Body of pancreas (tissue), 4 donors: Measurements from ENCODE around the gene FAM193B. TPM values are rescaled to one million over a fixed set of nuclear protein-coding genes. Genes with fewer than 3 reads are reported as not detected.

ENCODE experiments used
- ATAC-seq: fragments of 150-250 bp; one replicate; pipeline ENCODE4 v1.9.1; 2016
- DNase-seq, 4 donors: peaks; one replicate each; pipeline ENCODE4 v3.0.0-alpha.2; 2019
- H3K27ac ChIP-seq, 4 donors: fragments of 200-600 bp; sonication (generic); 1 replicate in 3 of 4; 2 replicates in 1 of 4; pipeline versions ENCODE4 v1.5.1 to v1.6.1; 2016 to 2019; ENCODE audit warnings: mild to moderate bottlenecking in 1 of 4, mixed read lengths in 1 of 4, moderate library complexity in 1 of 4
- H3K27me3 ChIP-seq, 2 donors: fragments of 200-600 bp; sonication (generic); one replicate each; pipeline ENCODE4 v1.6.0; 2016; ENCODE audit warnings: mild to moderate bottlenecking in 1 of 2
- H3K36me3 ChIP-seq, 2 donors: fragments of 200-600 bp; sonication (generic); replicated peaks in 1 of 2; 2 replicates each; pipeline ENCODE4 v1.5.1; 2016; ENCODE audit warnings: low read depth in 2 of 2; ENCODE audit not compliant: insufficient read depth in 1 of 2
- H3K4me1 ChIP-seq: fragments of 200-600 bp; sonication (generic); one replicate; pipeline ENCODE4 v1.6.0; 2016
- H3K4me3 ChIP-seq, 2 donors: fragments of 200-600 bp; sonication (generic); 1 replicate in 1 of 2; 2 replicates in 1 of 2; pipeline ENCODE4 v1.5.1; 2016 to 2019
- H3K9me3 ChIP-seq, 3 donors: fragments of 200-600 bp; sonication (generic); 1 replicate in 2 of 3; 2 replicates in 1 of 3; pipeline ENCODE4 v1.5.1; 2016
- CTCF ChIP-seq, 7 experiments: fragments of 450-650 bp in 4 of 7; fragments of 200-600 bp in 3 of 7; sonication (generic) in 3 of 7; IDR thresholded peaks; one replicate each; pipeline ENCODE4 v1.5.1; 2016 to 2019; ENCODE audit warnings: antibody characterized with exemption in 7 of 7
- POLR2A ChIP-seq, 3 donors: fragments of 450-650 bp; IDR thresholded peaks; one replicate each; pipeline ENCODE4 v1.6.1; 2016; ENCODE audit warnings: antibody characterized with exemption in 3 of 3, mild to moderate bottlenecking in 2 of 3
- WGBS, 2 donors: methylation state at CpG; one replicate each; pipeline ENCODE4 v1.1.5; 2017; 5-methylcytosine and 5-hydroxymethylcytosine counted together
- intact Hi-C: fragments of 100-400 bp; cut with DNase I; formaldehyde crosslinking; loops from one replicate; pipeline ENCODE4 v1.15.1; 2023
- total RNA-seq, 2 donors: library from RNA; depleted of rRNA; stranded (reverse); fragments of >200 nt; gene quantifications; one replicate each; pipeline ENCODE4 v1.1.0, GENCODE V29; 2016

The FAM193B gene
- total RNA-seq, 2 donors from 2014 or later: 79.9 to 133 TPM

- Histone ChIP-seq H3K27me3 (no peaks in the 10 kb centered on the region), H3K4me1 (peaks cover 18% of the 10 kb centered on the region), H3K36me3 (no peaks in the 10 kb centered on the region), H3K27ac (no peak overlapping the region), H3K4me3 (no peak overlapping the region), H3K9me3 (no peaks in the 10 kb centered on the region)
- no peak for TF ChIP-seq POLR2A (IDR thresholded peaks at IDR 0.05)
- no peak for TF ChIP-seq CTCF (IDR thresholded peaks at IDR 0.05)
- no peak for DNase-seq
- WGBS, 2 donors: 83 to 88% methylated on average over 5 of the region's 5 CpGs
- no peak for ATAC-seq
- intact Hi-C loops: loop anchor here (5.0 kb wide), 1 partner anchor 40 kb away; no protein-coding TSS in a partner anchor
These were observed 3.4 kb upstream of the FAM193B start for GRCh38 chr5:177557796-177558195.

GRCh38 chr5:177557041-177557647, 2.8 kb upstream of the FAM193B start:
- Histone ChIP-seq H3K4me1 (peaks cover 24% of the 10 kb centered on the region), H3K27ac (no peak overlapping the region), H3K9me3 (no peaks in the 10 kb centered on the region), H3K27me3 (no peaks in the 10 kb centered on the region), H3K4me3 (no peak overlapping the region), H3K36me3 (no peaks in the 10 kb centered on the region)
- intact Hi-C loops: loop anchor here (5.0 kb wide), 1 partner anchor 40 kb away; no protein-coding TSS in a partner anchor
- DNase-seq: no peak
- TF ChIP-seq POLR2A (IDR thresholded peaks at IDR 0.05) (no peak), CTCF (IDR thresholded peaks at IDR 0.05) (no peak)
- no peak for ATAC-seq
- WGBS, 2 donors: 68 to 83% methylated on average over 4 of the region's 4 CpGs

DNA sequence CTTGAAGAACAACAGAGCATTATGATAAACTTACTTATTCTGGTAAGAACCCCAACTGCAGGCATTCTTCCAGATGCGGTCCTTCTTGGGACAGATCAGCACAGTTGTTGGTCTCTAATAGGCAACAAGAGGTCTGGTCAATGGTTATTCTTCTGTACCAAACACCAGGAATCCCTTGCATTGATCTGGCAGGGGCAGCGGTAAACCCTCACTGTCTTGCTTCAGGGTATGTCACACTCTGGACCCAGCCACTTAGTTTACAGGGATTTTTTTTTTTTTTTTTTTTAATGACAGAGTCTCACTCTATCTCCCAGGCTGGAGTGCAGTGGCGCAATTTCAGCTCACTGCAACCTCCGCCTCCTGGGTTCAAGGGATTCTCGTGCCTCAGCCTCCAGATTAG, 1.3 kb upstream of the FAM193B start:
- intact Hi-C loops: loop anchor here (5.0 kb wide), 1 partner anchor 42 kb away; no protein-coding TSS in a partner anchor
- Histone ChIP-seq H3K4me3 (no peak overlapping the region), H3K27me3 (no peaks in the 10 kb centered on the region), H3K36me3 (no peaks in the 10 kb centered on the region), H3K9me3 (no peaks in the 10 kb centered on the region), H3K4me1 (peaks cover 24% of the 10 kb centered on the region), H3K27ac (no peak overlapping the region)
- ATAC-seq: no peak
- DNase-seq: no peak
- TF ChIP-seq POLR2A (IDR thresholded peaks at IDR 0.05) (no peak), CTCF (IDR thresholded peaks at IDR 0.05) (no peak)
- 85 to 94% methylated on average over 5 of the region's 5 CpGs for WGBS, 2 donors

GRCh38 chr5:177555228-177555627, 865 bp upstream of the FAM193B start:
- Histone ChIP-seq H3K27ac (no peak overlapping the region), H3K36me3 (no peaks in the 10 kb centered on the region), H3K9me3 (no peaks in the 10 kb centered on the region), H3K4me1 (peaks cover 24% of the 10 kb centered on the region), H3K27me3 (no peaks in the 10 kb centered on the region), H3K4me3 (no peak overlapping the region)
- no peak for DNase-seq
- intact Hi-C loops: loop anchor here (5.0 kb wide), 1 partner anchor 42 kb away; no protein-coding TSS in a partner anchor
- no peak for TF ChIP-seq CTCF (IDR thresholded peaks at IDR 0.05)
- TF ChIP-seq POLR2A (IDR thresholded peaks at IDR 0.05): no peak
- ATAC-seq: no peak
- 59% methylated on average over 2 of the region's 2 CpGs for WGBS, 2 donors
